ENCODE results near the gene PBXIP1. TPM values are rescaled to one million over a fixed set of nuclear protein-coding genes. Genes with fewer than 3 reads are reported as not detected.

PBXIP1 gene
- total and polyA plus RNA-seq, 4 donors = 3.8 to 42.8 (median 20.5) TPM

DNA sequence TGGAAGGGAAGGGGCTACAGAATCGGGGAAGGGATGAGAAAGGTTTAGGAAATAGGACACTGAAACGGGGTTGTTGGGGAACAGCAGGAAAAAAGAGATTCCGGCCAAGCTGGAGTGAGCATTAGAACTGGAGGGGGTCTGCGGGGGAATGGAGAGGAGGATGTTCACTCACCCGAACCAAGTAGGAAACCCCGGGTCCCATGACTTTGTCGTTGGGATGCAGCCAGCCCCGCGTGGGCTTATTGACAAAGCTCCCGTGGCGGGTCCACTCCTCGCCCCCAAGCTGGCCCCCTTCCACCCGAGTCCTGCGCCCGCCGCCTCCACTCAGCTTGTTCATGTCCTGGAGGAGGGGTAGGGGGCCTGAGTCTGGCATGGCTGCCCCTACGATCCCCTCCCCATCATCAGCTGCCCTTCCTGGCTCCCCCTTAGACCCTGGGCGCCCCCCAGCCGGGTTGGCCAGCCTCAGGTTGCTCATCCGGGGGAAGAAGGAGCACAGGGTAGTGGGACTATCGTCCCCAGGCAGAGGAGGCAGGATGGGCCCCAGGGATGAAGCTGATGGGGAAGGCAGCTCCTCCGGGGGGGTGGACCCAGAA, 14.1 kb upstream of the PBXIP1 start:
- 56% methylated on average over 22 of the region's 22 CpGs for WGBS
- no peak for DNase-seq (ENCODE audit: low spot score)

DNA sequence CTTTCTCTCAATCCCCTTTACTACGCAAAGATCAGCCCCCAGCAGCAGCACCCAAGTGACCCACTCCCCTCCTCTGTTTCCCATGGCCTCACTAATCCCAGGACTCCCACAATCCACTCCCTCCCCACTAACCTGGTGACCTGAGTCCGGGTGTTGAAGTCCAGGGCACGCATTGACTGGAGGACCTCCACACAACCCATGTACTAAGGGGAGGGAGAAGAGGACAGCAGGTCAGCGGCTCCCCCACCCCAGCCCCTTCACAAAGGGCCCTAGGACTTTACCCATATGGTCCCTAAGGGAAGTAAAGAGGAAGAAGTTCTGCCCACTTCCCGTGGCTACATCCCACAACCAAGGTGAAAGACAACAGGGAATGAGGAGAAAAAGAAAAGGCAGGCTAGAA, 13.3 kb upstream of the PBXIP1 start:
- Histone ChIP-seq H3K27me3 (ENCODE audit: control insufficient read depth in 4 of 4, insufficient read depth in 4 of 4, low read length in 3 of 4) (no peaks in the 10 kb centered on the region), H3K9me3 (ENCODE audit: control insufficient read depth in 4 of 4, low read length in 3 of 4) (no peaks in the 10 kb centered on the region), H3K4me1 (ENCODE audit: control insufficient read depth in 4 of 4, insufficient read depth in 4 of 4, low read length in 3 of 4) (peaks cover 13 to 44% (median 26%) of the 10 kb centered on the region in 4 donors), H3K27ac (ENCODE audit: low read depth in 1 of 2, low read length in 2 of 2) (peak overlapping the region; percentile 89 to 99), H3K4me3 (ENCODE audit: low read depth in 1 of 3, low read length in 3 of 3) (peak overlapping the region in 1 of 3 donors; percentile 37), H3K36me3 (ENCODE audit: control insufficient read depth in 4 of 4, insufficient read depth in 3 of 4, low read depth in 1 of 4, low read length in 3 of 4) (peaks cover 7 to 38% (median 30%) of the 10 kb centered on the region in 4 donors), H3K9ac (ENCODE audit: low read depth in 1 of 2, low read length in 2 of 2) (no peak overlapping the region)
- DNase-seq (ENCODE audit: low spot score) = no peak
- 73% methylated on average over 5 of the region's 5 CpGs for WGBS
- TF ChIP-seq, protein P1, sequence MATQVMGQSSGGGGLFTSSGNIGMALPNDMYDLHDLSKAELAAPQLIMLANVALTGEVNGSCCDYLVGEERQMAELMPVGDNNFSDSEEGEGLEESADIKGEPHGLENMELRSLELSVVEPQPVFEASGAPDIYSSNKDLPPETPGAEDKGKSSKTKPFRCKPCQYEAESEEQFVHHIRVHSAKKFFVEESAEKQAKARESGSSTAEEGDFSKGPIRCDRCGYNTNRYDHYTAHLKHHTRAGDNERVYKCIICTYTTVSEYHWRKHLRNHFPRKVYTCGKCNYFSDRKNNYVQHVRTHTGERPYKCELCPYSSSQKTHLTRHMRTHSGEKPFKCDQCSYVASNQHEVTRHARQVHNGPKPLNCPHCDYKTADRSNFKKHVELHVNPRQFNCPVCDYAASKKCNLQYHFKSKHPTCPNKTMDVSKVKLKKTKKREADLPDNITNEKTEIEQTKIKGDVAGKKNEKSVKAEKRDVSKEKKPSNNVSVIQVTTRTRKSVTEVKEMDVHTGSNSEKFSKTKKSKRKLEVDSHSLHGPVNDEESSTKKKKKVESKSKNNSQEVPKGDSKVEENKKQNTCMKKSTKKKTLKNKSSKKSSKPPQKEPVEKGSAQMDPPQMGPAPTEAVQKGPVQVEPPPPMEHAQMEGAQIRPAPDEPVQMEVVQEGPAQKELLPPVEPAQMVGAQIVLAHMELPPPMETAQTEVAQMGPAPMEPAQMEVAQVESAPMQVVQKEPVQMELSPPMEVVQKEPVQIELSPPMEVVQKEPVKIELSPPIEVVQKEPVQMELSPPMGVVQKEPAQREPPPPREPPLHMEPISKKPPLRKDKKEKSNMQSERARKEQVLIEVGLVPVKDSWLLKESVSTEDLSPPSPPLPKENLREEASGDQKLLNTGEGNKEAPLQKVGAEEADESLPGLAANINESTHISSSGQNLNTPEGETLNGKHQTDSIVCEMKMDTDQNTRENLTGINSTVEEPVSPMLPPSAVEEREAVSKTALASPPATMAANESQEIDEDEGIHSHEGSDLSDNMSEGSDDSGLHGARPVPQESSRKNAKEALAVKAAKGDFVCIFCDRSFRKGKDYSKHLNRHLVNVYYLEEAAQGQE (IDR thresholded peaks at IDR 0.05) = no peak
- no peak for TF ChIP-seq SP1 (IDR thresholded peaks at IDR 0.05)
- TF ChIP-seq YY1 (IDR thresholded peaks at IDR 0.05) = no peak
- TF ChIP-seq TAF1 (conservative IDR thresholded peaks at IDR 0.05) = no peak
- no peak for TF ChIP-seq FOXA1 (IDR thresholded peaks at IDR 0.05)
- TF ChIP-seq NR2F2 (IDR thresholded peaks at IDR 0.05) = no peak
- TF ChIP-seq JUND (IDR thresholded peaks at IDR 0.05) = no peak
- no peak for TF ChIP-seq RXRA (IDR thresholded peaks at IDR 0.05)
- no peak for TF ChIP-seq FOXA2 (IDR thresholded peaks at IDR 0.05)

More for the DNA sequence above, 14.1 kb upstream of the PBXIP1 start:
- Histone ChIP-seq H3K9me3 (ENCODE audit: control insufficient read depth in 4 of 4, low read length in 3 of 4) (no peaks in the 10 kb centered on the region), H3K4me3 (ENCODE audit: low read depth in 1 of 3, low read length in 3 of 3) (peak overlapping the region in 1 of 3 donors; percentile 37), H3K27ac (ENCODE audit: low read depth in 1 of 2, low read length in 2 of 2) (peak overlapping the region; percentile 89 to 99), H3K9ac (ENCODE audit: low read depth in 1 of 2, low read length in 2 of 2) (peak overlapping the region in 1 of 2 donors; percentile 30), H3K27me3 (ENCODE audit: control insufficient read depth in 4 of 4, insufficient read depth in 4 of 4, low read length in 3 of 4) (no peaks in the 10 kb centered on the region), H3K36me3 (ENCODE audit: control insufficient read depth in 4 of 4, insufficient read depth in 3 of 4, low read depth in 1 of 4, low read length in 3 of 4) (peaks cover 7 to 33% (median 27%) of the 10 kb centered on the region in 4 donors), H3K4me1 (ENCODE audit: control insufficient read depth in 4 of 4, insufficient read depth in 4 of 4, low read length in 3 of 4) (peaks cover 13 to 44% (median 26%) of the 10 kb centered on the region in 4 donors)
- TF ChIP-seq FOXA1 (IDR thresholded peaks at IDR 0.05) (no peak), SP1 (IDR thresholded peaks at IDR 0.05) (no peak), EGR1 (IDR thresholded peaks at IDR 0.05; ENCODE audit: low read depth in 2 of 2) (no peak), JUND (IDR thresholded peaks at IDR 0.05) (no peak), YY1 (IDR thresholded peaks at IDR 0.05) (no peak), FOXA2 (IDR thresholded peaks at IDR 0.05) (no peak), NR2F2 (IDR thresholded peaks at IDR 0.05) (no peak), GABPA (IDR thresholded peaks at IDR 0.05 in 1 of 2, conservative IDR thresholded peaks at IDR 0.05 in 1 of 2) (no peak), RAD21 (IDR thresholded peaks at IDR 0.05) (no peak)
- TF ChIP-seq, protein P2, sequence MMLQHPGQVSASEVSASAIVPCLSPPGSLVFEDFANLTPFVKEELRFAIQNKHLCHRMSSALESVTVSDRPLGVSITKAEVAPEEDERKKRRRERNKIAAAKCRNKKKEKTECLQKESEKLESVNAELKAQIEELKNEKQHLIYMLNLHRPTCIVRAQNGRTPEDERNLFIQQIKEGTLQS (IDR thresholded peaks at IDR 0.05) = no peak
- TF ChIP-seq, protein P3, sequence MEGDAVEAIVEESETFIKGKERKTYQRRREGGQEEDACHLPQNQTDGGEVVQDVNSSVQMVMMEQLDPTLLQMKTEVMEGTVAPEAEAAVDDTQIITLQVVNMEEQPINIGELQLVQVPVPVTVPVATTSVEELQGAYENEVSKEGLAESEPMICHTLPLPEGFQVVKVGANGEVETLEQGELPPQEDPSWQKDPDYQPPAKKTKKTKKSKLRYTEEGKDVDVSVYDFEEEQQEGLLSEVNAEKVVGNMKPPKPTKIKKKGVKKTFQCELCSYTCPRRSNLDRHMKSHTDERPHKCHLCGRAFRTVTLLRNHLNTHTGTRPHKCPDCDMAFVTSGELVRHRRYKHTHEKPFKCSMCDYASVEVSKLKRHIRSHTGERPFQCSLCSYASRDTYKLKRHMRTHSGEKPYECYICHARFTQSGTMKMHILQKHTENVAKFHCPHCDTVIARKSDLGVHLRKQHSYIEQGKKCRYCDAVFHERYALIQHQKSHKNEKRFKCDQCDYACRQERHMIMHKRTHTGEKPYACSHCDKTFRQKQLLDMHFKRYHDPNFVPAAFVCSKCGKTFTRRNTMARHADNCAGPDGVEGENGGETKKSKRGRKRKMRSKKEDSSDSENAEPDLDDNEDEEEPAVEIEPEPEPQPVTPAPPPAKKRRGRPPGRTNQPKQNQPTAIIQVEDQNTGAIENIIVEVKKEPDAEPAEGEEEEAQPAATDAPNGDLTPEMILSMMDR (IDR thresholded peaks at IDR 0.05; ENCODE audit: low read depth, low read length, missing input control) = no peak
- TF ChIP-seq, protein P1 (IDR thresholded peaks at IDR 0.05) = no peak
- TF ChIP-seq, protein P4, sequence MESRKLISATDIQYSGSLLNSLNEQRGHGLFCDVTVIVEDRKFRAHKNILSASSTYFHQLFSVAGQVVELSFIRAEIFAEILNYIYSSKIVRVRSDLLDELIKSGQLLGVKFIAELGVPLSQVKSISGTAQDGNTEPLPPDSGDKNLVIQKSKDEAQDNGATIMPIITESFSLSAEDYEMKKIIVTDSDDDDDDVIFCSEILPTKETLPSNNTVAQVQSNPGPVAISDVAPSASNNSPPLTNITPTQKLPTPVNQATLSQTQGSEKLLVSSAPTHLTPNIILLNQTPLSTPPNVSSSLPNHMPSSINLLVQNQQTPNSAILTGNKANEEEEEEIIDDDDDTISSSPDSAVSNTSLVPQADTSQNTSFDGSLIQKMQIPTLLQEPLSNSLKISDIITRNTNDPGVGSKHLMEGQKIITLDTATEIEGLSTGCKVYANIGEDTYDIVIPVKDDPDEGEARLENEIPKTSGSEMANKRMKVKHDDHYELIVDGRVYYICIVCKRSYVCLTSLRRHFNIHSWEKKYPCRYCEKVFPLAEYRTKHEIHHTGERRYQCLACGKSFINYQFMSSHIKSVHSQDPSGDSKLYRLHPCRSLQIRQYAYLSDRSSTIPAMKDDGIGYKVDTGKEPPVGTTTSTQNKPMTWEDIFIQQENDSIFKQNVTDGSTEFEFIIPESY (IDR thresholded peaks at IDR 0.05) = no peak

Measured in liver (tissue), 9 donors.